HepG2 (cell line): ENCODE measurements around the gene TEKT3. TPM values are rescaled to one million over a fixed set of nuclear protein-coding genes. Genes with fewer than 3 reads are reported as not detected.

Source experiments
- ATAC-seq: fragments of 200-7000 bp; cut with Tn5 transposase; 3 replicates; pipeline ENCODE4 v1.9.1; 2020; ENCODE audit warnings: mild to moderate bottlenecking, moderate library complexity
- BruUV-seq: library from RNA; stranded (reverse); fragments of 400-500 nt; replicated peaks from 2 replicates; lab custom pipeline; 2021; lab: Mats Ljungman, UMichigan
- CTCF ChIA-PET: fragments of 300-600 bp; formaldehyde crosslinking; extraction: SDS; loops from one replicate; lab custom pipeline; 2021; ENCODE audit warnings: low total read pairs, inconsistent platforms, low intra/inter-chr PET ratio; lab: Yijun Ruan, JAX
- POLR2A ChIA-PET: fragments of 350-600 bp; sonication (Branson Sonifier 250); formaldehyde crosslinking; loops from one replicate; lab custom pipeline; 2020; ENCODE audit warnings: antibody characterized with exemption, inconsistent platforms; lab: Yijun Ruan, JAX
- DNase-seq: peaks from one replicate; pipeline ENCODE4 v3.0.0-alpha.2; 2015; ENCODE audit warnings: low spot score
- FAIRE-seq: peaks from 3 replicates; lab custom pipeline; 2011; peaks lifted over from hg19 to GRCh38; lab: Jason Lieb, UNC
- H2AFZ ChIP-seq: one replicate; pipeline ENCODE4 v1.6.1; 2011; ENCODE audit warnings: low read length, inconsistent platforms
- H3K27ac ChIP-seq: fragments of 300-600 bp; 3 replicates; pipeline ENCODE4 v1.8.0; 2011; ENCODE audit warnings: mixed run types, mild to moderate bottlenecking, mixed read lengths, low read length, inconsistent platforms; ENCODE audit not compliant: insufficient read depth; ENCODE audit errors: extremely low read length
- H3K27me3 ChIP-seq, 2 experiments: fragments of 200-600 bp in 1 of 2; 2 replicates in 1 of 2; 3 replicates in 1 of 2; pipeline versions ENCODE4 v1.6.0 to v1.8.0; 2011; ENCODE audit warnings: low read length in 2 of 2, mild to moderate bottlenecking in 2 of 2, moderate library complexity in 2 of 2, inconsistent platforms in 1 of 2; ENCODE audit not compliant: insufficient read depth in 2 of 2, control insufficient read depth in 1 of 2
- H3K36me3 ChIP-seq, 2 experiments: fragments of 200-600 bp in 1 of 2; replicated peaks in 1 of 2; 2 replicates in 1 of 2; 3 replicates in 1 of 2; pipeline versions ENCODE4 v1.5.1 to v1.8.0; 2011; ENCODE audit warnings: low read length in 2 of 2, inconsistent platforms in 1 of 2; ENCODE audit not compliant: insufficient read depth in 2 of 2, control insufficient read depth in 1 of 2
- H3K4me1 ChIP-seq: 2 replicates; pipeline ENCODE4 v1.5.1; 2012; ENCODE audit warnings: low read length, inconsistent platforms; ENCODE audit not compliant: insufficient read depth
- H3K4me2 ChIP-seq: 2 replicates; pipeline ENCODE4 v1.6.0; 2011; ENCODE audit warnings: low read depth, low read length, inconsistent platforms
- H3K4me3 ChIP-seq, 3 experiments: fragments of 200-600 bp in 1 of 3; sonication (generic), shearing (Covaris generic) in 1 of 3; replicated peaks in 1 of 3; 2 replicates each; pipeline ENCODE4 v1.5.1; 2011 to 2016; ENCODE audit warnings: low read length in 3 of 3, inconsistent platforms in 2 of 3, low read depth in 2 of 3, mild to moderate bottlenecking in 2 of 3, control low read depth in 1 of 3, mixed read lengths in 1 of 3; ENCODE audit not compliant: insufficient read depth in 1 of 3
- H3K79me2 ChIP-seq: one replicate; pipeline ENCODE4 v1.6.1; 2011; ENCODE audit warnings: low read length, inconsistent platforms; ENCODE audit not compliant: insufficient read depth
- H3K9ac ChIP-seq: 2 replicates; pipeline ENCODE4 v1.6.0; 2011; ENCODE audit warnings: mild to moderate bottlenecking, low read depth, low read length, inconsistent platforms; ENCODE audit not compliant: insufficient read depth
- H3K9me3 ChIP-seq: 2 replicates; pipeline ENCODE4 v1.5.1; 2012; ENCODE audit warnings: mild to moderate bottlenecking, low read length
- H4K20me1 ChIP-seq: 2 replicates; pipeline ENCODE4 v1.6.0; 2011; ENCODE audit warnings: inconsistent platforms, mild to moderate bottlenecking, low read length, moderate library complexity; ENCODE audit not compliant: insufficient read depth
- E2F2 ChIP-seq: sonication (generic); formaldehyde crosslinking; IDR thresholded peaks from 2 replicates; pipeline ENCODE4 v1.4.0; 2020; ENCODE audit warnings: missing genetic modification reagents, borderline replicate concordance
- FOXO4 ChIP-seq: sonication (generic); formaldehyde crosslinking; conservative IDR thresholded peaks from 2 replicates; pipeline ENCODE4 v1.8.1; 2023; ENCODE audit warnings: missing genetic modification reagents
- HNF4A ChIP-seq: sonication (generic); formaldehyde crosslinking; IDR thresholded peaks from 2 replicates; pipeline ENCODE4 v1.4.0; 2020; ENCODE audit warnings: missing genetic modification reagents
- HNRNPK ChIP-seq: fragments of 200-400 bp; formaldehyde crosslinking; IDR thresholded peaks from 2 replicates; pipeline ENCODE4 v1.6.1; 2018; ENCODE audit warnings: low read length, low read depth, moderate library complexity, mild to moderate bottlenecking; ENCODE audit not compliant: poor library complexity, severe bottlenecking
- KDM6A ChIP-seq: IDR thresholded peaks from 2 replicates; pipeline ENCODE4 v1.6.1; 2016; ENCODE audit warnings: low read depth
- KLF9 ChIP-seq: IDR thresholded peaks from 2 replicates; pipeline ENCODE4 v1.6.1; 2016; ENCODE audit warnings: low read depth
- SRSF4 ChIP-seq: fragments of 200-400 bp; formaldehyde crosslinking; IDR thresholded peaks from one replicate; pipeline ENCODE4 v1.6.1; 2018; ENCODE audit warnings: mild to moderate bottlenecking, low read depth, low read length, moderate library complexity; ENCODE audit not compliant: poor library complexity, severe bottlenecking
- SSRP1 ChIP-seq: IDR thresholded peaks from 2 replicates; pipeline ENCODE4 v1.6.1; 2016; ENCODE audit warnings: control low read depth
- UBTF ChIP-seq: sonication (generic); formaldehyde crosslinking; IDR thresholded peaks from 2 replicates; pipeline ENCODE4 v1.4.0; 2020; ENCODE audit warnings: mild to moderate bottlenecking, missing genetic modification reagents
- ZNF501 ChIP-seq: sonication (generic); formaldehyde crosslinking; IDR thresholded peaks from 2 replicates; pipeline ENCODE4 v1.5.1; 2020; ENCODE audit warnings: mild to moderate bottlenecking, moderate library complexity, missing genetic modification reagents
- ZNF891 ChIP-seq: sonication (generic); formaldehyde crosslinking; IDR thresholded peaks from 2 replicates; pipeline ENCODE4 v1.5.0; 2020; ENCODE audit warnings: mild to moderate bottlenecking, missing genetic modification reagents
- WGBS: methylation state at CpG from one replicate; pipeline ENCODE4 v1.1.6; 2017; ENCODE audit warnings: low lambda C conversion rate; 5-methylcytosine and 5-hydroxymethylcytosine counted together
- in situ Hi-C: cut with HindIII; loops from 2 replicates; pipeline ENCODE4 v1.10.0; 2017; ENCODE audit warnings: low pct_unique_long_range_greater_than_20kb; ENCODE audit not compliant: extremely low pct_ligation_motif_present
- intact Hi-C: fragments of 100-400 bp; cut with micrococcal nuclease; formaldehyde crosslinking; loops from one replicate; pipeline ENCODE4 v1.10.0; 2022; ENCODE audit not compliant: unreplicated experiment
- polyA plus RNA-seq, 8 experiments: library from polyadenylated mRNA; depleted of rRNA in 3 of 8; stranded (reverse) in 7 of 8; unstranded in 1 of 8; fragments of >200 nt; fragmentation: Illumina TruSeq in 4 of 8; extraction: Trizol in 4 of 8; gene quantifications; 2 replicates each; pipeline versions ENCODE4 v1.2.1 to v1.2.3, GENCODE V29; 2011 to 2016; ENCODE audit warnings: low read depth in 4 of 8, missing spikeins in 1 of 8, mixed read lengths in 1 of 8; ENCODE audit not compliant: insufficient read depth in 1 of 8
- total RNA-seq, 5 experiments: library from RNA; depleted of rRNA; stranded (reverse); fragments of >200 nt; fragmentation: Illumina TruSeq; extraction: Trizol; gene quantifications; 2 replicates each; pipeline ENCODE4 v1.2.3, GENCODE V29; 2016; ENCODE audit warnings: low read depth in 1 of 5
- TF ChIP-seq, protein P1 (sequence below): sonication (generic); formaldehyde crosslinking; IDR thresholded peaks from 2 replicates; pipeline ENCODE4 v1.5.0; 2020; ENCODE audit warnings: mild to moderate bottlenecking, missing genetic modification reagents

Gene TEKT3
- total and polyA plus RNA-seq, 2 of the 13 experiments (the other 11 are each of a cell fraction or from before 2014, with no cell fraction given), result 0.58 to 0.82 TPM

- H3K4me2 ChIP-seq, result peak overlapping the region; percentile 38
- H4K20me1 ChIP-seq, result no peaks in the 10 kb centered on the region
- WGBS, result 84% methylated on average over 5 of the region's 6 CpGs
- ATAC-seq (peak; percentile 7; the same call in 1 of the 3 replicates), DNase-seq (no peak), FAIRE-seq (no peak)
- in situ Hi-C loops (no loop called here), intact Hi-C loops (no loop called here)
- H3K9ac ChIP-seq, result no peak overlapping the region
- no peak overlapping the region for H3K27ac ChIP-seq
- H3K27me3 ChIP-seq, result peaks cover 8 to 17% of the 10 kb centered on the region in 2 experiments; a peak in 3 of 5 replicates
- no peaks in the 10 kb centered on the region for H3K36me3 ChIP-seq
- H3K4me3 ChIP-seq, result no peak overlapping the region
- H3K9me3 ChIP-seq, result no peaks in the 10 kb centered on the region
- H3K79me2 ChIP-seq, result no peaks in the 10 kb centered on the region
- CTCF ChIA-PET, result interaction anchor here (1.1 to 2.7 kb wide), 4 partner anchors 25 to 268 kb away, joined by 3 to 9 read pairs (median 7); no protein-coding TSS in a partner anchor
- H3K4me1 ChIP-seq, result peaks cover 45% of the 10 kb centered on the region
- no TSS peak for BruUV-seq
- POLR2A ChIA-PET, result no interaction called here
- H2AFZ ChIP-seq, result peak overlapping the region; percentile 18
- TF ChIP-seq KDM6A (no peak), FOXO4 (CRISPR knock-in tag) (no peak), UBTF (CRISPR knock-in tag) (no peak), SSRP1 (CRISPR knock-in tag) (no peak), HNF4A (peak; percentile 16; the same call in 1 of the 2 replicates), HNRNPK (no peak), ZNF891 (no peak), E2F2 (CRISPR knock-in tag) (no peak), SRSF4 (no peak), KLF9 (CRISPR knock-in tag) (no peak), ZNF501 (peak; percentile 5; the same call in 1 of the 2 replicates)
- TF ChIP-seq, protein P1, sequence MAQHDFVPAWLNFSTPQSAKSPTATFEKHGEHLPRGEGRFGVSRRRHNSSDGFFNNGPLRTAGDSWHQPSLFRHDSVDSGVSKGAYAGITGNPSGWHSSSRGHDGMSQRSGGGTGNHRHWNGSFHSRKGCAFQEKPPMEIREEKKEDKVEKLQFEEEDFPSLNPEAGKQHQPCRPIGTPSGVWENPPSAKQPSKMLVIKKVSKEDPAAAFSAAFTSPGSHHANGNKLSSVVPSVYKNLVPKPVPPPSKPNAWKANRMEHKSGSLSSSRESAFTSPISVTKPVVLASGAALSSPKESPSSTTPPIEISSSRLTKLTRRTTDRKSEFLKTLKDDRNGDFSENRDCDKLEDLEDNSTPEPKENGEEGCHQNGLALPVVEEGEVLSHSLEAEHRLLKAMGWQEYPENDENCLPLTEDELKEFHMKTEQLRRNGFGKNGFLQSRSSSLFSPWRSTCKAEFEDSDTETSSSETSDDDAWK, result no peak
These were observed 83.4 kb downstream of the TEKT3 start for GRCh38 chr17:15257796-15258512.
